Activated CD4-positive, alpha-beta memory T cell treated with anti-CD3 and anti-CD28 coated beads, Interleukin-2, amount 10 ng/mL, durations not matched to agents 7 days and 5 days (primary cell): Measurements from ENCODE around the gene CREB3. TPM values are rescaled to one million over a fixed set of nuclear protein-coding genes. Genes with fewer than 3 reads are reported as not detected.
A peak's percentile ranks its signal among the peaks of the same experiment; 100 is the strongest.

Experiments used
- CTCF ChIA-PET: fragments of 350-600 bp; sonication (Branson Sonifier 250); formaldehyde crosslinking; loops from one replicate; lab custom pipeline; 2021; ENCODE audit warnings: antibody characterized with exemption, inconsistent platforms; lab: Charles Lee
- POLR2A ChIA-PET: fragments of 350-600 bp; sonication (Branson Sonifier 250); formaldehyde crosslinking; loops from one replicate; lab custom pipeline; 2021; ENCODE audit warnings: antibody characterized with exemption; lab: Charles Lee
- DNase-seq: peaks from one replicate; pipeline ENCODE4 v3.0.0-alpha.2; 2020
- H3K27ac Mint-ChIP-seq: one replicate; pipeline ENCODE4 v1.8.0; 2021; ENCODE audit warnings: mild to moderate bottlenecking, mixed read lengths
- H3K27me3 Mint-ChIP-seq: one replicate; pipeline ENCODE4 v1.8.0; 2021; ENCODE audit warnings: mixed read lengths
- H3K36me3 Mint-ChIP-seq: one replicate; pipeline ENCODE4 v1.8.0; 2021; ENCODE audit warnings: low read depth, mixed read lengths
- H3K4me1 Mint-ChIP-seq: one replicate; pipeline ENCODE4 v1.8.0; 2021; ENCODE audit warnings: mixed read lengths
- H3K4me3 Mint-ChIP-seq: one replicate; pipeline ENCODE4 v1.8.0; 2021; ENCODE audit warnings: mild to moderate bottlenecking, mixed read lengths
- H3K9me3 Mint-ChIP-seq: one replicate; pipeline ENCODE4 v1.8.0; 2021; ENCODE audit warnings: mixed read lengths
- total RNA-seq, 2 experiments: library from RNA; stranded (reverse); gene quantifications; one replicate each; pipeline ENCODE4 v1.2.3, GENCODE V29; 2021

CREB3 gene
- total RNA-seq, 2 experiments from 2014 or later: 23.2 to 24.1 TPM

DNA sequence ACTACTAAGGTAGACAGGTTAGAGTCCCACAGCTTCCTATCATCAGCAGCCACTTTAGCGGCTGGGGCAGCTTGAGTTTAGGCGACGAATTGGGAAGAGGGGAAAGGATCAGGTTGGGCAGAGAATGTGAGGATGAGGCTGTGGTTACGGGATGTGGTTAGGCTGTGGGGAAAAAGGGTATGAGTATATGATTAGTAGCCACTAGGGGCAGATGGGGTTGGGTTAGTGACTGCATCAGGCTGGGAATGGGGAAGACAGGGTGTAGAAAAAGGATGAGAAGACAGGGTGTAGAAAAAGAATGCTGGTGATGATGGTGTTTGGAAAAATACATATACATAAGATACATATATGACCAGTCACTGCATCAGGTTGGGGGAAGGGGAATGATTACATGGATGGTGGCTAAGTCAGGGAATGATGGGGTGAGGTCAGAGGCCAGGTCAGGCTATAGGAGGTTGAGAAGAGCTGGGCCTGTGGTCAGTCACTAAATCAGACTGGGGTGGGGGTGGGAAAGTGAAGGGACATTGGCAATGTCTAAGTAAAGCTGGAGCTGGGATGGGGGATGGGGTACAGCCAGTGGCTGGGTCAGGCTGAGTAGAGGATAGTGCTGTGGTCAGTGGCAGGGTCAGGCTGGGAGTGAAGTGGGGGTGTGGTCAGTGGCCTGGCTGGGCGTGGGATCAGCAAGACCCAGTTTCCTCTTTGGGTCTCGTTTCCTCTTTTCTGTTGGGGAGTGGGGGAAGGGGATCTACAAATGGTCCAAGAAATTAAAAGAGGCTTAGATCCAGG is 2.6 kb upstream of the CREB3 start:
- no peaks in the 10 kb centered on the region for H3K27me3 Mint-ChIP-seq
- H3K4me1 Mint-ChIP-seq: peaks cover 14% of the 10 kb centered on the region
- peak; percentile 54 for DNase-seq
- peaks cover 39% of the 10 kb centered on the region for H3K36me3 Mint-ChIP-seq
- no peak overlapping the region for H3K4me3 Mint-ChIP-seq
- ChIA-PET POLR2A (interaction anchor here (0.6 to 7.6 kb wide), 9 partner anchors 9 to 160 kb away, joined by 3 to 147 read pairs (median 5); partner anchors contain the start of genes ARHGEF39, CCDC107, GBA2 and HINT2), CTCF (interaction anchor here (0.6 to 8.0 kb wide), 13 partner anchors 9 to 616 kb away, joined by 3 to 95 read pairs (median 16); partner anchors contain the start of genes ARHGEF39, CCDC107, GBA2 and RGP1)
- no peaks in the 10 kb centered on the region for H3K9me3 Mint-ChIP-seq
- no peak overlapping the region for H3K27ac Mint-ChIP-seq

DNA sequence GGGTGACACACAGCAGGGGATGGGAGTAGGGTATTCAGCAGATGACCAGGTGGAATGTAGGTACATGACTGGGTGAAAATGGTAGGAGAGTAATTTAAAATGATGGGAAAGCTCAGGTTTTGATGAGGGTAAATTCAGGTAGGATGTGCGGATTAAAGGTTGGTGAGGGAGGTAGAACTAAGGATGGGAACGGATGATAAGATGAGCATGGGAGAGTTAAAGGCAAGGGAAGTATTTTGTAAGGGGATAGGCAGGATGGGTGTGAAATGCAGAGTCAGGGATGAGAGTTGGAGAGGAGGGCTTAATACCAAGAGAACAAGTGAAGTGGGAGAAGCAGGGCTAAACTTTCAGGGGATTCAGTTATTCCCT is 2.0 kb upstream of the CREB3 start:
- Mint-ChIP-seq H3K9me3 (no peaks in the 10 kb centered on the region), H3K27me3 (no peaks in the 10 kb centered on the region), H3K36me3 (peaks cover 39% of the 10 kb centered on the region), H3K4me1 (peaks cover 17% of the 10 kb centered on the region), H3K27ac (no peak overlapping the region), H3K4me3 (no peak overlapping the region)
- ChIA-PET CTCF (interaction anchor here (0.7 to 8.0 kb wide), 9 partner anchors 10 to 152 kb away, joined by 3 to 95 read pairs (median 20); partner anchors contain the start of genes ARHGEF39, CCDC107, GBA2 and RGP1), POLR2A (interaction anchor here (1.2 to 7.6 kb wide), 10 partner anchors 9 to 126 kb away, joined by 4 to 147 read pairs (median 8); partner anchors contain the start of genes ARHGEF39, CCDC107, GBA2 and HINT2)
- no peak for DNase-seq

DNA sequence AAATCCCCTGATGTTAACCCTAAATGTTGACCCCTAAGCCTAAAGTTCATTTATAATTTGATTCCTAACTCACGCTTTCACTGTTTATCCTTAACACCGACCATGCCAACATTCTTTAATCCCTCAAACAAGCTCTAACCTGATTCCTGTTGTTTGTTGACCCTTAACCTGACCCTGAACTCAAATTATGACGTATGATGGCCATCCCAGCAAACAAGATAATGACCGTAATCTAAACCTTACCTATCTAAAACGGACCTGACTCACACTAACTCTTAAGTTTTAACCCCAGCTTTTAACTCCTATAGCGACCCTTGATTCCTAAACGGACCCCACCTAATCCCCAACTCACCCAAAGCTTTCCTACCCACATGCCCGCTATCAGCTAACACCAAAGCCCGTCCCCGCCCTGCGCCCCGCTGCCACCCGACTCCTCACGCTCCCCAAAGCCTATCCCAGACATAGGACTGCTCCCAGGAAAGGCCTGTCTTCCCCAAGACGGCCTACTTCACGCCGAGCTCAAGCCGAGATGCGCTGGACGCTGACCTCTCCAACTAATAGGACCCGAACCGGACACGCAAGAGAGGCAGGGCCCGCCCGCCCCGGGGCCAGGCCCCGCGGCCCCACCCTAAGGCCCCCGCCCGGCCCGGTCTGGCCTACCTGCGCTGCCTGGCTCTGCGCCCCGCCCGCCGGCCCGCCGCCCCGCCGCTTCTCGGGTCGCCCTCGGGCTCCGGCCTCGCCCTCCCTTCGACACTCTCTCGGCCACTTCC is 866 bp upstream of the CREB3 start:
- Mint-ChIP-seq H3K4me1 (peaks cover 23% of the 10 kb centered on the region), H3K4me3 (no peak overlapping the region), H3K27ac (peak overlapping the region; percentile 89), H3K27me3 (no peaks in the 10 kb centered on the region), H3K9me3 (no peaks in the 10 kb centered on the region), H3K36me3 (peaks cover 41% of the 10 kb centered on the region)
- DNase-seq: no peak
- POLR2A ChIA-PET: interaction anchor here (0.6 to 7.6 kb wide), 25 partner anchors 10 to 628 kb away, joined by 3 to 147 read pairs (median 6); partner anchors contain the start of genes ARHGEF39, CCDC107, GBA2 and GNE
- CTCF ChIA-PET: interaction anchor here (0.6 to 8.0 kb wide), 18 partner anchors 11 to 635 kb away, joined by 3 to 95 read pairs (median 5); partner anchors contain the start of genes ARHGEF39, CCDC107, GBA2 and RGP1

GRCh38 chr9:35732800-35733541 is 505 bp downstream of the CREB3 start:
- Mint-ChIP-seq H3K4me1 (peaks cover 23% of the 10 kb centered on the region), H3K4me3 (no peak overlapping the region), H3K36me3 (peaks cover 41% of the 10 kb centered on the region), H3K27ac (peak overlapping the region; percentile 89), H3K27me3 (no peaks in the 10 kb centered on the region), H3K9me3 (no peaks in the 10 kb centered on the region)
- DNase-seq: no peak
- POLR2A ChIA-PET: interaction anchor here (0.8 to 7.6 kb wide), 18 partner anchors 9 to 630 kb away, joined by 3 to 147 read pairs (median 8); partner anchors contain the start of genes ARHGEF39, CCDC107, GBA2 and HINT2
- CTCF ChIA-PET: interaction anchor here (0.7 to 8.0 kb wide), 12 partner anchors 12 to 661 kb away, joined by 3 to 95 read pairs (median 4); partner anchors contain the start of genes ARHGEF39, CCDC107, GBA2 and RGP1

GRCh38 chr9:35734096-35734495 is 1.6 kb downstream of the CREB3 start:
- Mint-ChIP-seq H3K4me1 (peaks cover 23% of the 10 kb centered on the region), H3K27me3 (no peaks in the 10 kb centered on the region), H3K36me3 (peaks cover 52% of the 10 kb centered on the region), H3K9me3 (no peaks in the 10 kb centered on the region), H3K27ac (peak overlapping the region; percentile 11), H3K4me3 (no peak overlapping the region)
- no peak for DNase-seq
- ChIA-PET POLR2A (interaction anchor here (2.9 kb wide), 1 partner anchor 14 kb away, joined by 21 read pairs; the partner anchor contains the start of genes GBA2 and RGP1), CTCF (interaction anchor here (1.0 to 5.9 kb wide), 6 partner anchors 14 to 131 kb away, joined by 3 to 98 read pairs (median 6); partner anchors contain the start of genes CCDC107, GBA2, RGP1 and RMRP)

DNA sequence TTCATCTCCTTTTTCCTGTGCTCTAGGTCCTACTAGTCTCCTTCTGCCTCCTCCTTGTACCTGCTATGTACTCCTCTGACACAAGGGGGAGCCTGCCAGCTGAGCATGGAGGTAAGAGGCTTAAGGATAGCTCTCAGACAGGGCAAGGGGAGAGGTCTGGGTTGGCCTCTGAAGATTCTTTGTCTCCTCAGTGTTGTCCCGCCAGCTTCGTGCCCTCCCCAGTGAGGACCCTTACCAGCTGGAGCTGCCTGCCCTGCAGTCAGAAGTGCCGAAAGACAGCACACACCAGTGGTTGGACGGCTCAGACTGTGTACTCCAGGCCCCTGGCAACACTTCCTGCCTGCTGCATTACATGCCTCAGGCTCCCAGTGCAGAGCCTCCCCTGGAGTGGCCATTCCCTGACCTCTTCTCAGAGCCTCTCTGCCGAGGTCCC is 3.8 kb downstream of the CREB3 start:
- peak; percentile 72 for DNase-seq
- Mint-ChIP-seq H3K36me3 (peaks cover 57% of the 10 kb centered on the region), H3K9me3 (no peaks in the 10 kb centered on the region), H3K4me1 (peaks cover 23% of the 10 kb centered on the region), H3K4me3 (no peak overlapping the region), H3K27ac (no peak overlapping the region), H3K27me3 (no peaks in the 10 kb centered on the region)
- ChIA-PET POLR2A (interaction anchor here (0.7 to 2.9 kb wide), 2 partner anchors 12 to 20 kb away, joined by 3 to 21 read pairs; partner anchors contain the start of genes GBA2 and RGP1), CTCF (interaction anchor here (0.6 to 5.9 kb wide), 14 partner anchors 9 to 209 kb away, joined by 3 to 98 read pairs (median 3); partner anchors contain the start of genes GBA2 and RGP1)

DNA sequence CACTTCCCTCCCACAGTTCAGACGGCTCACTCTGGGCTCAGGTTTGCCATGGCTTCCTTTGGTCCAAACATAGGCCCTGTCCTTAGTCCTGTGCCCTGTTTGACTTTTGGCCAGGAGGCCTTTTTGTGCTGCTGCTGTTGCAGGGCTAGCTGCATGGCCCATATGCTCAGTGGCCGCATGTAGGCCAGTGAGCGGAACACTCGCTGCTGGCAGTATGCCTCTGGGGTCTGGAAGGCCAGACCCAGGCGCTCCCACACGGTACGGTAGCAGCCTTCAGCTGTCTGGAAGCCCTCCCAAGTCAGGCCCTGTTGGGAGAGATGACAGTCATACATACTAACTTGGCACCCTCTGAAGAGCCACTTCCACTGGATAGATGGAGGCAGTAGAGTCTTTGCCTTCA is 4.7 kb downstream of the CREB3 start:
- Mint-ChIP-seq H3K36me3 (peaks cover 61% of the 10 kb centered on the region), H3K27me3 (no peaks in the 10 kb centered on the region), H3K4me3 (no peak overlapping the region), H3K4me1 (peaks cover 32% of the 10 kb centered on the region), H3K27ac (no peak overlapping the region), H3K9me3 (no peaks in the 10 kb centered on the region)
- POLR2A ChIA-PET: interaction anchor here (0.5 to 3.2 kb wide), 2 partner anchors 11 to 80 kb away, joined by 4 to 20 read pairs; partner anchors contain the start of genes GBA2 and RGP1
- CTCF ChIA-PET: interaction anchor here (0.7 to 5.9 kb wide), 7 partner anchors 11 to 129 kb away, joined by 3 to 98 read pairs (median 3); partner anchors contain the start of genes GBA2 and RGP1
- DNase-seq: no peak

DNA sequence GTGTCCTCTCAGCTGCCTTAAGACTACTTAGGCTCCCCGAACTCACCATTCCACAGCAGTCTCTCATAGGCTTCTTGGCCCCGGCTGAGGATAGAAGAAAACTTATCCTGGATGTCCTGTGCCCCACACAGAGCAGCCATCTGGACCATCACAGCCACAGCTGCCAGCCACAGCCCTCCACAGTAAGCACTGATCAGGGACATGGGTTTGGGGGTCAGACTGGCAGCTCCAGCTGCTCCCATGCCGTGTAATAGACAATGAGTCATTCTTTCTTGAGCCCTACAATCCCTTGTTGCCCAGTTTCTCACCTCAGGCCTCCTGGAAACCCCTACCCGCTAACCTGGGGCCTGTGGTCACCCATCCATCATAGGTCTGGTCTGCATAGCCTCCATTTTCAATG is 5.7 kb downstream of the CREB3 start:
- Mint-ChIP-seq H3K27ac (no peak overlapping the region), H3K9me3 (no peaks in the 10 kb centered on the region), H3K36me3 (peaks cover 68% of the 10 kb centered on the region), H3K4me3 (no peak overlapping the region), H3K27me3 (no peaks in the 10 kb centered on the region), H3K4me1 (peaks cover 36% of the 10 kb centered on the region)
- ChIA-PET POLR2A (interaction anchor here (3.2 kb wide), 1 partner anchor 10 kb away, joined by 20 read pairs; the partner anchor contains the start of genes GBA2 and RGP1), CTCF (interaction anchor here (0.7 to 5.9 kb wide), 5 partner anchors 10 to 130 kb away, joined by 3 to 98 read pairs (median 3); partner anchors contain the start of genes GBA2 and RGP1)
- DNase-seq: no peak

DNA sequence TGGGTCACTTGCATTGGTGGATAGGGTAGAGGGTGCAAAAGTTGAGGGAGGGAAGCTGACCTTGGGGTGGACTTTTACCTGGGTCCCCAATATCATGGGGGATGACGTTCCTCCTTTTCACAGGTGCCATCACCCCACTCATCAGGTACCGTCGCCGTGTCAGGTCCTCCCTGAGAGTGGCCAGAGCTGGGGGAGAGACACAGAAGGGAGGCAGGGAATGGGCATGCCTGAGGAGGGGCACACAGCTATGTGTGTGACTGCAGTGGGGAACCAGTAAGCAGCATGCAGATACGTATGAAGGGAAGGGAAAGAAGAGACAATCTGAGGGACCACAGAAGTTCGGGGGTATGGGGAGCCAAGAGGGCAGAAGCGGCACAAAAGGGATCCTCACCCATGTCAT is 6.5 kb downstream of the CREB3 start:
- no peak for DNase-seq
- ChIA-PET CTCF (interaction anchor here (0.9 to 5.9 kb wide), 2 partner anchors 9 to 18 kb away, joined by 3 to 98 read pairs; partner anchors contain the start of genes GBA2 and RGP1), POLR2A (interaction anchor here (3.2 kb wide), 1 partner anchor 9 kb away, joined by 20 read pairs; the partner anchor contains the start of genes GBA2 and RGP1)
- Mint-ChIP-seq H3K27me3 (no peaks in the 10 kb centered on the region), H3K9me3 (no peaks in the 10 kb centered on the region), H3K27ac (peak overlapping the region; percentile 12), H3K4me3 (no peak overlapping the region), H3K36me3 (peaks cover 72% of the 10 kb centered on the region), H3K4me1 (peaks cover 34% of the 10 kb centered on the region)

DNA sequence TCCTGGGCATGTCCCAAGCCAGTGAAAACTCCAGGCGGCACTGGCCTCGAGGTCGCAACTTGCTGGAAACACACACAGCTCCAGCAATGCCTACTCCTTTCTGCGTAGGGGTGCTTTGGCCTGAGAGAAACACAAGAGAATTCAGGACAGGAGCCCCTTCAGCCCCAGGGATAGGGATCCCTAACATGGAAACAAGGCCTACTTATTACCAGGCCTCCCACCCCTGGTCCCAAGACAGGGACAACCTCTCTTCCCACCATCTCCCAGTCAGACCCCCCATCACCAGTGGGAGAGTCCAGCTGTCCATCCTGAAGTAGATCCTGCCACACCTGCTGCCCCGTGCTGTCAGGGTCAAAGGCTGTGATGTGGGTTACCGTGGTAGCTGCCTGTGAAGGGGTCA is 7.8 kb downstream of the CREB3 start:
- Mint-ChIP-seq H3K36me3 (peaks cover 76% of the 10 kb centered on the region), H3K27ac (no peak overlapping the region), H3K4me3 (no peak overlapping the region), H3K27me3 (no peaks in the 10 kb centered on the region), H3K4me1 (peaks cover 34% of the 10 kb centered on the region), H3K9me3 (no peaks in the 10 kb centered on the region)
- ChIA-PET CTCF (interaction anchor here (0.9 to 1.0 kb wide), 2 partner anchors 9 to 16 kb away, joined by 4 read pairs; partner anchors contain the start of gene RGP1), POLR2A (interaction anchor here (1.2 kb wide), 1 partner anchor 142 kb away, joined by 4 read pairs; no protein-coding TSS in a partner anchor)
- DNase-seq: no peak

GRCh38 chr9:35741740-35742139 is 9.3 kb downstream of the CREB3 start:
- DNase-seq: no peak
- no peaks in the 10 kb centered on the region for H3K27me3 Mint-ChIP-seq
- H3K9me3 Mint-ChIP-seq: no peaks in the 10 kb centered on the region
- peak overlapping the region; percentile 33 for H3K27ac Mint-ChIP-seq
- ChIA-PET CTCF (interaction anchor here (0.8 to 1.6 kb wide), 4 partner anchors 13 to 45 kb away, joined by 3 to 4 read pairs (median 4); no protein-coding TSS in a partner anchor), POLR2A (interaction anchor here (0.9 to 1.8 kb wide), 2 partner anchors 8 to 10 kb away, joined by 3 to 8 read pairs; partner anchors contain the start of genes CREB3 and TLN1)
- peaks cover 38% of the 10 kb centered on the region for H3K4me1 Mint-ChIP-seq
- peaks cover 69% of the 10 kb centered on the region for H3K36me3 Mint-ChIP-seq
- no peak overlapping the region for H3K4me3 Mint-ChIP-seq
